H54 (cell line): ENCODE data around the gene ROPN1B.
A peak's percentile ranks its signal among the peaks of the same experiment; 100 is the strongest.
"Not testable (repeated sequence)": the region's sequence is repeated elsewhere in the genome, so short reads cannot be mapped to it uniquely, and the experiment has no call there.

ENCODE experiments used
- DNase-seq: peaks from one replicate; pipeline ENCODE4 v3.0.0; 2011; ENCODE audit warnings: low spot score, mixed read lengths; ENCODE audit not compliant: insufficient read length
- FAIRE-seq: peaks from 3 replicates; lab custom pipeline; 2011; peaks lifted over from hg19 to GRCh38; lab: Jason Lieb, UNC
- POLR2A ChIP-seq: IDR thresholded peaks from 2 replicates; pipeline ENCODE4 v1.6.1; 2011; ENCODE audit warnings: low read depth, mild to moderate bottlenecking, low read length

Gene ROPN1B

DNA sequence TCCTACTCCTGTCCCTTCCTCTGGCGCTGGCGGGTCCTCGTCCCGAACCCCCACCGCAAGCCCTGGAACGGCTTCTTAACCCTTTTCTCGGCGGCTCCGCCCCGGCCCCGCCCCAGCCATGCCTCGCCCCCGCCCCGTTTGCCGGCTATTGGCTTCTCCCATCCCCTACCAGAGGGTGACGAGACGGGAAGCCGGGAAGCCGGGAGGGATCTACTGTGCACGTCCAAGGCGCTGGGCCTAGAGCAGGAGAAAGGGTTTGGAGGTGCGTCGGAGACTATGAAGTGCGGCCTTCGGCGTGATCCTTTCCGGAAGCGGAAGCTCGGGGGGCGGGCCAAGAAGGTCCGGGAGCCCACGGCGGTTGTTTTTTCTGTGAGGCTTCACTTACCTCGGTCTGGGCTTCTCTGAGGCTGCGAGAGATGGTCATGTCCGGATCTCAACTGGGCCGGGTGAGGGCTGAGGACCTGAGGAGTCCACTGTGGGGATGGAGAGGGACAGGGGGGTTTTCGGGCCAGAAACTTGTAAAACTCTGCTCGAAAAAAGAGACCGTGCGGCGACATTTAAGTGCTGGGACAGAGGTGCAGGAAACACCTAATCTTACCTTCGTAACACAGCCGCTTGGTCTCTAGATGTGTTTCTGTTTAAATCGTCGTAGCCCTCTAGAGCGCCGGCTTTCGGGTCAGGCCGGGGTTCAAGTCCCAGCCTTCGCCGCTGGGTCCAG lies 21.4 kb downstream of the ROPN1B start:
- FAIRE-seq = no peak
- TF ChIP-seq POLR2A = peak; percentile 9; the same call in 1 of the 2 replicates
- DNase-seq = peak; percentile 26

DNA sequence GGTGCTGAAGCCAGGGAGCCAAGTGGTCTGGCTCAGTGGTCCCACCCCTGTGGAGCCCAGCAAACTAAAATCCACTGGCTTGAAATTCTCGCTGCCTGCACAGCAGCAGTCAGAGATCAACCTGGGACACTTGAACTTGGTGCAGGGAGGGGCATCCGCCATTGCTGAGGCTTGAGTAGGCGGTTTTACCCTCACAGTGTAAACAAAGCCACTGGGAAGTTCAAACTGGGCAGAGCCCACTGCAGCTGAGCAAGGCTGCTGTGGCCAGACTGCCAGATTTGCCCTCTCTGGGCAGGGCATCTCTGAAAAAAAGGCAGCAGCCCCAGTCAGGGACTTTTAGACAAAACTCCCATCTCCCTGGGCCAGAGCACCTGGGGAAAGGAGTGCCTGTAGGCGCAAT lies 27.8 kb downstream of the ROPN1B start:
- FAIRE-seq, DNase-seq: not testable (repeated sequence)

DNA sequence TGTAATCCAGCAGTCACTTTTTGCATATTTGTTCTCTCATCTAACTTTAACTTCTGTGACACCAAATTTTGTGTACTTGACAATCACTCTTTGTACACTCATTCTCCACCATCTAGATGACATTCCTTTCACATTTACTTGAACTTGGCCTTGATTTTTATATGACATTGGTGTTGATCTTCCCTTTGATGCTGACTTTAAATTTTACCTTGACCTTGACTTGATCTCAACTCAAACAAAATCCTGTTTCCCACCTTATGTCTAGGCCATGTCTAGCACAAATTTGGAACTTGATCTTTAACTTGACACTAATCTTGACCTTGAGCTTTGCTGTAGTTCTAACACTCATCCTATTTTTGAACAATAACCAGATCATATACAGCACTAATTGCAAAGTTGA lies 33.2 kb downstream of the ROPN1B start:
- DNase-seq = no peak
- TF ChIP-seq POLR2A = no peak
- no peak for FAIRE-seq

DNA sequence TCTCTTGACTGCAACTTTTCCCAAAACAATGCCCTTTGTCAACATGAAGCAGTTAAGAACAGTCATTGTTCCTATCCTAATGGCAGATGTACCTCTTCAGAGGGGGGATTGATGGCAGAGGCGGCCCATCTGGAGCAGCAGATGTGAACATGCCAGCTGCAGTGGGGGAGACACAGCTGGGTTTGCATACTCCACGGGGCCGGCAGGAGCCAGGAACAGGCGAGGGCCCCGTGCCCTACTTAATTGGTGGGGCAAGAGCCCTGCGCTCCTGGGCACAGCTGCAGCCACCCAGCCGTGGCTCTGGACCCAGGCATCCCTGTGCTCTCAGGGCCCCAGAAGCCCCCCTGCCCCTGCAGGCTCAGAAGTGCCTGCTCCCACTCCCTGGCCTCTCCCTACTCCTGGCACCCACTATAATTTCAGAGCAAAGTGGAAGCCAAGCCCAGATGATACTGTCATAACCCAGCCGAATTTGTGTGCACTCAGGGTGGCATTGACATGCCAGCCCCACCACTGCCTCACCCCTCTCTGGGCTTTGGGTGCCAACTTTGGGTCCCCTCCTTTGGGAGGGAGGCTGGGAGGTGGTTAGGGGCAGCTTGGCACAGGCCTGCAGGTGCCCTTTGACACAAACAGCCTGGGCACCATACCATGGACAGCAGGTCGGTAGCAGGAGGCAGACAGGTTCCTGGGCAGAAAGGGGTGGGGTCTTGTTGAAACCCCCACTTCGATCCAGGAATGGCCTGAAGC lies 34.6 kb downstream of the ROPN1B start:
- no peak for TF ChIP-seq POLR2A
- no peak for FAIRE-seq
- DNase-seq = no peak

DNA sequence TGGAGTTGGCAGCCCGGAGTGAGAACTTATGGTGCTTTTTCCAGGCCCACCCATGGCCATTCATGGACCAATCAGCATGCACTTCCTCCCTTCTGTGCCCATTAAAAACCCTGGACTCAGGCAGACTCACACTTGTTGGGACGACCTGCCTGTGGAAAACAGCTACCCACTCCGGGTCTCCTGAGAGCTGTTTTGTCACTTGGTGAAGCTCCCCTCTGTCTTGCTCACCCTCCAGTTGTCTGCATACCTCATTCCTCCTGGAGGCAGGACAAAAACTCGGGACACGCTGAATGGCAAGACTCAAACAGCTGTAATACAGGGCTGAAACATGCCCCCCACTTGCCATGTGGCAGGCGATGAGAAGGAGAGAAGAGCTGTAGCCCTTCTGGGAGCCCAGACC lies 35.2 kb downstream of the ROPN1B start:
- FAIRE-seq = no peak

DNA sequence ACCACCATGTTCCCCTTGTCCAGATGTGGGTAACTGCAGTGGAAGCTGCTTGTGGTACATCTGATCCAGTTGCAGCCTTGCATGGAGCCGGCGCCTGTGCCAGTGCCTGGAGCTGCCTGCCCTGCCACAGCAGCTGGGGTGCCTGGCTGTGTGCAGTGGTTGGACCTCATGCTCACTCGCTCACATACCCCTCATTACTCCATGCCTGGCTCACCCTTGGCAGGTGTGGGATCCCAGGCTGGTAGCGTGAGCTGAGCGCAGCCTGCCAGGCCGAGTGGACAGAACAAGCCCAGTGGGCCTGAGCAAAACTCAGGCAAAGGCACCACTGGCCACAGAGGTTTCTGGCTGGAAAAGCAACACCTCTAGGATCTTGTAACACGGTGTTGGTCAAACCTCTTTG lies 35.7 kb downstream of the ROPN1B start:
- FAIRE-seq (no peak), DNase-seq (no peak)
- no peak for TF ChIP-seq POLR2A

More for the DNA sequence above, 35.2 kb downstream of the ROPN1B start:
- no peak for TF ChIP-seq POLR2A
- no peak for DNase-seq

DNA sequence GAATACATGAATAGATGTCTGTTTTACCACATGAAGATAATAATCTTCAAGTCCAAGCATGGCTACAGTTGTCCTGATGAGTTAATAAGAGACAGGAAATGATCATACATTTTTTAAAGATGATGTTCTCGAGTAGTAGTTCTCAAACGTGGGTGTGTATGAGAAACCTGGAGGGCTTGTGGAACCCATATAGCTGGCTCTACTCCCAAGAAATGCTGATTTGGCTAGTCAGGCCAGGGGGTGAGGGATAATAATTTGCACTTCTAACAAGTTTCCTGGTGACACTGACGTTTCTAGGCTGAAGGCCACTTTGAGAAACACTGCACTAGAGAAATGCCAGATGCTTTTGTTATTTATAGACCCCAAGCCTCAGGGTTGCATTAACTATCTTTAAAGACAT lies 37.0 kb downstream of the ROPN1B start:
- FAIRE-seq (no peak), DNase-seq (peak; percentile 23)
- no peak for TF ChIP-seq POLR2A

DNA sequence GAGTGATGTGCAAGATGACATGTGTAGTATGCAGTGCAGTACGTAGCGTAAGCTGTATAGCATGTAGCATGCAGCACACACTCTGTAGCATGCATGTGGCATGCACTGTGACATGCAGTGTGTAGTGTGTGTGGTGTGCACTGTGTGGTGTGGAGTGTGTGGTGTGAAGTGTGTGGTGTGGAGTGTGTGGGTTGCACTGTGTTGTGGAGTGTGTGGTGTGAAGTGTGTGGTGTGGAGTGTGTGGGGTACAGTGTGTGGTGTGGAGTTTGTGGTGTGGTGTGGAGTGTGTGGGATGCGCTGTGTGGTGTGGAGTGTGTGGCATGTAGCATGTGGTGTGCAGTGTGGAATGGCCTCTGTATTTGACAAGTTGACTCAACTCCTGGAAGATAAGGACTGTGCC lies 39.2 kb downstream of the ROPN1B start:
- no peak for TF ChIP-seq POLR2A
- no peak for FAIRE-seq

DNA sequence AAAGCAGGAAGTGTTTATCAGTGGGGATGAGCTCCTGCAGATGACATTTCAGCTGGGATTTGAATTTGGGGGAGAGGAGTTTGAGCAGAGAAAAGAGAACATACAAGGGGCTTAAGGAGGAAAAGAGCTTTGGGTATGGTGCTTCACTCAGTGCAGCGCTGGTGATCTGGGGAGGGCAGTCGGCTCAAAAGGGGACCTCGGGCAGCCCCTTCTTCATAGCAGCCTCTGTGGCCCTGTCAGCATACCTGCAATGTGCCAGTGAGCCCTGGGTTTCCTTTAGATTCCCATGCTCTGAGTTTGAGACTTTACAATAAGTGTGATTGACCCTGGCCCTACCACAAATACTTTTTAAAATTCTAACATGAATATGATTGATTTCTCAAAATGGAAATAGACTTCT lies 40.2 kb downstream of the ROPN1B start:
- no peak for FAIRE-seq

More for the DNA sequence above, 39.2 kb downstream of the ROPN1B start:
- DNase-seq = no peak

DNA sequence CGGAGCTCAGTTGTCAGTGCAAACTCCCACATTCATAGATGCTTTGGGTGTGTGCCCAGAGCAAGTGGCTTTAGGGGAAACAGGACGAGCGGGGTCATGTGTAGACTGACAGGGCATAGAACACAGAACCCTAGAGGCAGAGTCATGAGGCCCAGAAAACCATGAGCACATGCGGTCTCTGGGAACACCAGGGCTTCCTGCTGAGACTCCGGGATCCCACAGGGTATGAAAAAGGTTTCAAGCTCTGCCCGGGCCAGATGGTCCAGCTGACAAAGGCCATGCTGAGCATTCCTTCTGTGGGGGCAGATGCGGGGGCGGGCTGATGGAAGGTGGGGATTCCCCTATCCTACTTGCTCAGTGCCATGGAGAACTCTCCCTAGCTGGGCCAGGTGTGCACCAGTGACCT lies 44.8 kb downstream of the ROPN1B start:
- DNase-seq (no peak), FAIRE-seq (no peak)
- TF ChIP-seq POLR2A = no peak

More for the DNA sequence above, 40.2 kb downstream of the ROPN1B start:
- TF ChIP-seq POLR2A = no peak
- DNase-seq = no peak

DNA sequence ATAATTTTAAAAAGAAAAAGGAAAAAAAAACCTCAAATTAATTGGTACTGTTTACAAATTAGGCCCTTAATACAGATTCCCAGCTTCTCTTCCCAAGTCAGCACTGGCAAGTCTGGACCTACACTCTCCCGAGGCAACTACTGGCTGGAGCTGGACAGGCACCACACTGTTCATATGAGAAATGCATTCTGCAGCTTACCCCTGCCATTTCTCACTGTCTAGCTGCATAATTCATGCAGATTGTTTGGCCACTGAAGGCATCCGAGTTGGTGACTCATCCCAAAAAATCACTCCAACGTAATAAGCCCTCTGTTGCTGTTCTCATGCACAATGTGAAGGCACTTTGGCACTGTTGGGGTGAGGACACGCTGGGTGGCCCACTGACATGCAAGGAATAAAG lies 45.3 kb downstream of the ROPN1B start:
- no peak for TF ChIP-seq POLR2A
- FAIRE-seq = no peak
- DNase-seq = no peak

DNA sequence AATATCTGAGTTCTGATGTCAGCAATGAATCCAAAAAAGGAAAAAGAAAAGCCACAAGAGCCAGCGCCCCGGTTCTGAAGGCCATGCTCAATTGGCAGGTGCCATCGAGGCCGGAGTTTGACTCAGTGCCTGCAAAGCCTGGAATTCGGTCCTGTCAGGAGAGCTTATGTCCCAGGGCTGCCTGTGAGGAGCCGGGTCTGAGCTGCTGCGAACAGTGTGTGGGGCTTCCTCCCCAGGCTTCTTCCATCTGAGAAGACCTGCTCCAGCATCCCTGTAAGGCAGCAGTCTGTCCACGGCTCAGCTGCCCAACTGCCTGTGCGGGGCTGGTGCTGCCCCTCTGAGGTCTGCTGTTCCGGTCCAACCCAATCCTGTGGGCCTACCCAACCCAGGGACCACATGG lies 46.1 kb downstream of the ROPN1B start:
- TF ChIP-seq POLR2A = no peak
- no peak for DNase-seq
- FAIRE-seq = no peak

DNA sequence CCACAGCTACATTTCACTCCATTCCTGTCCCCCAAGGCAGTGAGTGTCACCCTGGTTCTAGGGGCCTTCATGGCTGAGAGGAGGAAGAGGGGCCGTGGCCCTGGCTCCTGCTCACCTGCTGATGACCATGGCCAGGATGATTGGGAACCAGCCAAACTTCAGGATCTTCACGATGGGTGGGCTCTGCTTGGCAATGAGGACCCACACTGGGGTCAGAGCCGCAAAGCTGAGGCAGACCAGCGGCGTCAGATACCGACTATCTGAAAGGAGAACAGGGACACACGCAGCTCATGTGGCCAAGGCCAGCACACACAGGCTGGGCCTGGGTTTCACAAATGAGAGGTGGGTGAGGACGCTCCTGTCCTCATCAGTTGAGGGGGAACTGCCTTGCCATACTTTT lies 47.6 kb downstream of the ROPN1B start:
- no peak for DNase-seq
- TF ChIP-seq POLR2A = no peak

DNA sequence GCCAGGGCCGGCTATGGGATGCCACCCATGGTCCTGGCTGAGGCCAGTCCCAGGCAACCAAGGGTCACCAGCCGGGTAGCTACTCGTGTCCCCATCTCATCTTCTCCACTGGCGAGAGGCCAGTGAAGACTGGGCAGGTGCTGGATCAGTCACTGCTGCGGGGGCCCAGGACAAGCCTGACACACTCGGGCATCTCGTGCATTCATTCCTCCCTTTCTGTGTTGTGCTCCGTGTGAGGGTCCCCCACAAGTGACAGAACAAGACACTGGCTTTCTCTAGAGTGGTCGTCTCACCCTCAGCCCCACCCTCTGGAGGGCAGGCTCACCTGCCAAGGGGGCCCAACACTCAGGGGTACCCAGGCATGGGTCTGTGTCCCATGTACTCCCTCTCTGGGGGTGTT lies 48.4 kb downstream of the ROPN1B start:
- no peak for FAIRE-seq
- DNase-seq = no peak
- no peak for TF ChIP-seq POLR2A

More for the DNA sequence above, 47.6 kb downstream of the ROPN1B start:
- no peak for FAIRE-seq

DNA sequence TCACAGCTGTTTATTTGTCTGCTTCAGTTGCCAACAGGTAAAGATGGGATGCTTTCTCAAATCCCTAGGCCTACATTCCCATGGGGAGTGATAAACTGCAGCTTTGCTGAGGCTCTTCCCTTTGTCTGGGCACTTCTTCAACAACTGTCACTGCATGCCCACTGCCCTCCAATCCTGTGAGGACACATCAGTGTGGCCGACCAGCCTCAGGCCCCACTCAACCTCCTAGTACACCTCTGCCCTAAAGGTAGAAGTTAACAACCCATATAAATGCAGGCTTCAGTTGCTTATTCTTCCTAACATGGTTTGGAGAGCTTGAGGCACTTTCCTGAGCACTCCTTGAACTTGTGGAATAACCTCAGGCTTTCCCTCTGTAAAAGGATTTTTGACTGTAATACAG lies 49.6 kb downstream of the ROPN1B start:
- no peak for DNase-seq
- FAIRE-seq = no peak
- no peak for TF ChIP-seq POLR2A
